HEK293 (cell line): ENCODE data around the gene ESR2.

Experiments used
- CTCF ChIA-PET: fragments of 350-600 bp; formaldehyde crosslinking; extraction: SDS; loops from one replicate; lab custom pipeline; 2021; ENCODE audit warnings: antibody characterized with exemption; lab: Yijun Ruan, JAX
- POLR2A ChIA-PET: fragments of 300-600 bp; formaldehyde crosslinking; extraction: SDS; loops from one replicate; lab custom pipeline; 2020; ENCODE audit warnings: antibody characterized with exemption, inconsistent platforms; lab: Yijun Ruan, JAX
- H3K27ac ChIP-seq: fragments of 200-500 bp; sonication (Bioruptor generic); 2 replicates; pipeline ENCODE4 v1.5.1; 2014; ENCODE audit warnings: low read depth, low read length, control low read depth, inconsistent platforms; ENCODE audit errors: extremely low read depth
- H3K36me3 ChIP-seq, 2 experiments: fragments of 200-500 bp in 1 of 2; sonication (Bioruptor generic) in 1 of 2; 1 replicate in 1 of 2; 2 replicates in 1 of 2; pipeline ENCODE4 v1.5.1; 2014 to 2017; ENCODE audit warnings: inconsistent platforms in 2 of 2, low read length in 2 of 2; ENCODE audit not compliant: control insufficient read depth in 2 of 2, insufficient read depth in 1 of 2
- H3K4me1 ChIP-seq: fragments of 200-500 bp; sonication (Bioruptor generic); 2 replicates; pipeline ENCODE4 v1.5.1; 2014; ENCODE audit warnings: mild to moderate bottlenecking, low read length, inconsistent platforms; ENCODE audit not compliant: control insufficient read depth, insufficient read depth
- H3K4me3 ChIP-seq: 2 replicates; pipeline ENCODE4 v1.5.1; 2011; ENCODE audit warnings: low read depth, mild to moderate bottlenecking, control low read depth, low read length, moderate library complexity
- H3K9me3 ChIP-seq: fragments of 200-500 bp; sonication (Bioruptor generic); 2 replicates; pipeline ENCODE4 v1.5.1; 2014; ENCODE audit warnings: low read depth, low read length, inconsistent platforms; ENCODE audit not compliant: control insufficient read depth, insufficient read depth
- BCL11B ChIP-seq: fragments of 450-650 bp; formaldehyde crosslinking; IDR thresholded peaks from 2 replicates; pipeline ENCODE4 v1.5.1; 2016; ENCODE audit warnings: low read depth, missing biosample characterization, missing genetic modification characterization
- ELK4 ChIP-seq: IDR thresholded peaks from 2 replicates; pipeline ENCODE4 v1.6.1; 2011; ENCODE audit warnings: mild to moderate bottlenecking, low read depth, low read length, borderline replicate concordance
- GLIS2 ChIP-seq: fragments of 450-650 bp; formaldehyde crosslinking; IDR thresholded peaks from 2 replicates; pipeline ENCODE4 v1.5.1; 2016; ENCODE audit warnings: missing biosample characterization, missing genetic modification characterization
- KLF1 ChIP-seq: fragments of 450-650 bp; formaldehyde crosslinking; IDR thresholded peaks from 2 replicates; pipeline ENCODE4 v1.5.1; 2016; ENCODE audit warnings: missing biosample characterization, missing genetic modification characterization
- MYNN ChIP-seq: fragments of 450-650 bp; formaldehyde crosslinking; IDR thresholded peaks from 2 replicates; pipeline ENCODE4 v1.5.1; 2016; ENCODE audit warnings: missing biosample characterization, missing genetic modification characterization, borderline replicate concordance
- MZF1 ChIP-seq: fragments of 450-650 bp; formaldehyde crosslinking; IDR thresholded peaks from 2 replicates; pipeline ENCODE4 v1.5.1; 2017; ENCODE audit warnings: missing biosample characterization, missing genetic modification characterization, borderline replicate concordance
- REPIN1 ChIP-seq: fragments of 450-650 bp; formaldehyde crosslinking; IDR thresholded peaks from 2 replicates; pipeline ENCODE4 v1.5.1; 2017; ENCODE audit warnings: missing biosample characterization, missing genetic modification characterization, low read depth
- SALL2 ChIP-seq: fragments of 450-650 bp; formaldehyde crosslinking; IDR thresholded peaks from 2 replicates; pipeline ENCODE4 v1.5.0; 2017; ENCODE audit warnings: missing biosample characterization, mild to moderate bottlenecking, missing genetic modification characterization, borderline replicate concordance
- ZBTB11 ChIP-seq: fragments of 450-650 bp; formaldehyde crosslinking; conservative IDR thresholded peaks from 2 replicates; pipeline ENCODE4 v1.5.1; 2016; ENCODE audit warnings: low read depth, missing biosample characterization, missing genetic modification characterization
- ZEB2 ChIP-seq: fragments of 450-650 bp; formaldehyde crosslinking; IDR thresholded peaks from 2 replicates; pipeline ENCODE4 v1.5.1; 2016; ENCODE audit warnings: missing biosample characterization, missing genetic modification characterization
- ZNF16 ChIP-seq: fragments of 450-650 bp; formaldehyde crosslinking; IDR thresholded peaks from 2 replicates; pipeline ENCODE4 v1.5.1; 2016; ENCODE audit warnings: low read depth, missing biosample characterization, missing genetic modification characterization
- ZNF175 ChIP-seq: fragments of 450-650 bp; formaldehyde crosslinking; IDR thresholded peaks from 2 replicates; pipeline ENCODE4 v1.5.1; 2016; ENCODE audit warnings: missing biosample characterization, missing genetic modification characterization
- ZNF221 ChIP-seq: fragments of 450-650 bp; formaldehyde crosslinking; IDR thresholded peaks from 2 replicates; pipeline ENCODE4 v1.5.1; 2017; ENCODE audit warnings: missing biosample characterization, missing genetic modification characterization, borderline replicate concordance
- ZNF223 ChIP-seq: fragments of 450-650 bp; formaldehyde crosslinking; IDR thresholded peaks from 2 replicates; pipeline ENCODE4 v1.5.1; 2016; ENCODE audit warnings: missing biosample characterization, missing genetic modification characterization
- ZNF473 ChIP-seq: fragments of 450-650 bp; formaldehyde crosslinking; IDR thresholded peaks from 2 replicates; pipeline ENCODE4 v1.5.1; 2017; ENCODE audit warnings: missing biosample characterization, missing genetic modification characterization
- ZNF510 ChIP-seq: fragments of 450-650 bp; formaldehyde crosslinking; IDR thresholded peaks from 2 replicates; pipeline ENCODE4 v1.5.1; 2018; ENCODE audit warnings: mild to moderate bottlenecking, missing genetic modification characterization, missing biosample characterization; ENCODE audit not compliant: insufficient replicate concordance
- ZNF521 ChIP-seq: fragments of 450-650 bp; formaldehyde crosslinking; IDR thresholded peaks from 2 replicates; pipeline ENCODE4 v1.5.1; 2017; ENCODE audit warnings: missing biosample characterization, mild to moderate bottlenecking, missing genetic modification characterization
- ZNF548 ChIP-seq: fragments of 450-650 bp; formaldehyde crosslinking; IDR thresholded peaks from 2 replicates; pipeline ENCODE4 v1.5.1; 2016; ENCODE audit warnings: missing biosample characterization, missing genetic modification characterization
- ZNF600 ChIP-seq: fragments of 450-650 bp; formaldehyde crosslinking; IDR thresholded peaks from 2 replicates; pipeline ENCODE4 v1.5.1; 2016; ENCODE audit warnings: missing biosample characterization, missing genetic modification characterization
- ZNF658 ChIP-seq: fragments of 450-650 bp; formaldehyde crosslinking; IDR thresholded peaks from 2 replicates; pipeline ENCODE4; 2016; ENCODE audit warnings: missing biosample characterization, missing genetic modification characterization
- ZNF701 ChIP-seq: fragments of 450-650 bp; formaldehyde crosslinking; IDR thresholded peaks from 2 replicates; pipeline ENCODE4 v1.5.1; 2016; ENCODE audit warnings: missing biosample characterization, missing genetic modification characterization
- ZNF76 ChIP-seq: fragments of 450-650 bp; formaldehyde crosslinking; IDR thresholded peaks from 2 replicates; pipeline ENCODE4; 2016; ENCODE audit warnings: low read depth, missing biosample characterization, missing genetic modification characterization, borderline replicate concordance
- ZNF776 ChIP-seq: fragments of 450-650 bp; formaldehyde crosslinking; IDR thresholded peaks from 2 replicates; pipeline ENCODE4 v1.5.0; 2017; ENCODE audit warnings: missing biosample characterization, missing genetic modification characterization, borderline replicate concordance
- ZSCAN16 ChIP-seq: fragments of 450-650 bp; formaldehyde crosslinking; IDR thresholded peaks from 2 replicates; pipeline ENCODE4 v1.5.1; 2016; ENCODE audit warnings: missing biosample characterization, missing genetic modification characterization
- ZSCAN23 ChIP-seq: fragments of 450-650 bp; formaldehyde crosslinking; IDR thresholded peaks from 2 replicates; pipeline ENCODE4 v1.5.1; 2016; ENCODE audit warnings: missing biosample characterization, missing genetic modification characterization
- TF ChIP-seq, protein P1 (sequence below): fragments of 450-650 bp; IDR thresholded peaks from 2 replicates; pipeline ENCODE4 v1.5.1; 2018; ENCODE audit warnings: missing biosample characterization, missing genetic modification characterization

ESR2 gene

DNA sequence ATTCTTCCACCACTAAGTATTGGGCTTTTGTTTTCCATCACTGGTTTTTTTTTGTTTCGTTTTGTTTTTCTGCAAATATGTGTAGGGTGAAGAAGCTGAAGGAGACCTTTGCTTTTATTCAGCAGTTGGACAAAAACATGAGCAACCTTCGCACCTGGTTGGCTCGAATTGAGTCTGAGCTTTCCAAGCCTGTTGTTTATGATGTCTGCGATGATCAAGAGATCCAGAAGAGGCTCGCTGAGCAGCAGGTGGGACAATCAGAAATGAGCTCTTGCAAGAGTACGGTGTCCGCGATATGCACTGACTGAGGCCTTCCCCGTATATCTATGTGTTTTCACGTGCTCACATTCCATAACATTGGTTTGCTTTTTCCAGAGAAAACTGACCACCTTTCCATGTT is 91.5 kb downstream of the ESR2 start:
- H3K36me3 ChIP-seq, result no peaks in the 10 kb centered on the region; a peak in 1 of 3 replicates
- H3K9me3 ChIP-seq, result no peaks in the 10 kb centered on the region
- H3K4me1 ChIP-seq, result peaks cover 4% of the 10 kb centered on the region; the same call in 1 of the 2 replicates
- CTCF ChIA-PET, result interaction anchor here (0.7 kb wide), 1 partner anchor 49 kb away, joined by 3 read pairs; no protein-coding TSS in a partner anchor
- POLR2A ChIA-PET, result no interaction called here
- TF ChIP-seq GLIS2 (tag by site-specific recombination) (no peak), ZNF521 (no peak), ZNF658 (tag by site-specific recombination) (no peak), ZBTB11 (tag by site-specific recombination) (no peak), ZNF776 (tag by site-specific recombination) (no peak)
- no peak overlapping the region for H3K4me3 ChIP-seq
- no peak overlapping the region for H3K27ac ChIP-seq

- Histone ChIP-seq H3K4me1 (peaks cover 4% of the 10 kb centered on the region; the same call in 1 of the 2 replicates), H3K9me3 (no peaks in the 10 kb centered on the region), H3K27ac (no peak overlapping the region), H3K4me3 (no peak overlapping the region), H3K36me3 (no peaks in the 10 kb centered on the region; a peak in 1 of 3 replicates)
- TF ChIP-seq BCL11B, result no peak
- TF ChIP-seq MYNN (tag by site-specific recombination), result no peak
- no peak for TF ChIP-seq MZF1 (tag by site-specific recombination)
- TF ChIP-seq ZSCAN23, result no peak
- TF ChIP-seq KLF1 (tag by site-specific recombination), result no peak
- TF ChIP-seq ZNF16 (tag by site-specific recombination), result no peak
- no peak for TF ChIP-seq ZNF223
- TF ChIP-seq ZNF175 (tag by site-specific recombination), result no peak
- TF ChIP-seq ZNF221 (tag by site-specific recombination), result no peak
- no peak for TF ChIP-seq ZNF548 (tag by site-specific recombination)
- no peak for TF ChIP-seq ZNF473 (tag by site-specific recombination)
- ChIA-PET CTCF (no interaction called here), POLR2A (no interaction called here)
Observed at GRCh38 chr14:64201921-64202545, 92.1 kb downstream of the ESR2 start.

GRCh38 chr14:64201296-64201695 is 92.9 kb downstream of the ESR2 start:
- Histone ChIP-seq H3K36me3 (no peaks in the 10 kb centered on the region), H3K4me1 (peaks cover 4% of the 10 kb centered on the region; the same call in 1 of the 2 replicates)
- CTCF ChIA-PET, result interaction anchor here (0.5 kb wide), 1 partner anchor 361 kb away, joined by 4 read pairs; no protein-coding TSS in a partner anchor

More at GRCh38 chr14:64201296-64201695, 92.9 kb downstream of the ESR2 start:
- Histone ChIP-seq H3K27ac (no peak overlapping the region), H3K9me3 (no peaks in the 10 kb centered on the region), H3K4me3 (no peak overlapping the region)
- TF ChIP-seq ZNF76 (tag by site-specific recombination) (no peak), ZNF701 (tag by site-specific recombination) (no peak), ELK4 (no peak), ZNF600 (tag by site-specific recombination) (no peak), REPIN1 (no peak), ZSCAN16 (tag by site-specific recombination) (no peak), ZEB2 (tag by site-specific recombination) (no peak), ZNF776 (tag by site-specific recombination) (no peak), ZNF510 (tag by site-specific recombination) (no peak), SALL2 (tag by site-specific recombination) (no peak)
- TF ChIP-seq, protein P1, sequence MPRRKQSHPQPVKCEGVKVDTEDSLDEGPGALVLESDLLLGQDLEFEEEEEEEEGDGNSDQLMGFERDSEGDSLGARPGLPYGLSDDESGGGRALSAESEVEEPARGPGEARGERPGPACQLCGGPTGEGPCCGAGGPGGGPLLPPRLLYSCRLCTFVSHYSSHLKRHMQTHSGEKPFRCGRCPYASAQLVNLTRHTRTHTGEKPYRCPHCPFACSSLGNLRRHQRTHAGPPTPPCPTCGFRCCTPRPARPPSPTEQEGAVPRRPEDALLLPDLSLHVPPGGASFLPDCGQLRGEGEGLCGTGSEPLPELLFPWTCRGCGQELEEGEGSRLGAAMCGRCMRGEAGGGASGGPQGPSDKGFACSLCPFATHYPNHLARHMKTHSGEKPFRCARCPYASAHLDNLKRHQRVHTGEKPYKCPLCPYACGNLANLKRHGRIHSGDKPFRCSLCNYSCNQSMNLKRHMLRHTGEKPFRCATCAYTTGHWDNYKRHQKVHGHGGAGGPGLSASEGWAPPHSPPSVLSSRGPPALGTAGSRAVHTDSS (tag by site-specific recombination), result no peak
- POLR2A ChIA-PET, result no interaction called here
